GM23338 (cell line): ENCODE data around the gene KCNH5. TPM values are rescaled to one million over a fixed set of nuclear protein-coding genes. Genes with fewer than 3 reads are reported as not detected.

Source experiments
- ATAC-seq: fragments of 200-7000 bp; cut with Tn5 transposase; 3 replicates; pipeline ENCODE4 v1.9.1; 2020
- DNase-seq: peaks from one replicate; pipeline ENCODE4 v3.0.0-alpha.2; 2015; ENCODE audit warnings: low spot score
- H2AFZ ChIP-seq: fragments of 200-600 bp; sonication (generic); 2 replicates; pipeline ENCODE4 v1.8.0; 2016; ENCODE audit warnings: antibody characterized with exemption, mild to moderate bottlenecking, moderate library complexity
- H3F3A ChIP-seq: fragments of 200-600 bp; sonication (generic); replicated peaks from 2 replicates; pipeline ENCODE4 v1.8.0; 2017; ENCODE audit warnings: antibody characterized with exemption, mixed run types, low read depth
- H3K27ac ChIP-seq: fragments of 200-600 bp; sonication (generic); 2 replicates; pipeline ENCODE4 v1.6.1; 2016; ENCODE audit warnings: low read depth
- H3K27me3 ChIP-seq: fragments of 200-600 bp; sonication (generic); 2 replicates; pipeline ENCODE4 v1.8.0; 2016; ENCODE audit warnings: mild to moderate bottlenecking, mixed run types, moderate library complexity; ENCODE audit not compliant: insufficient read depth
- H3K36me3 ChIP-seq: fragments of 200-600 bp; sonication (generic); 2 replicates; pipeline ENCODE4 v1.8.0; 2016; ENCODE audit warnings: mild to moderate bottlenecking; ENCODE audit not compliant: insufficient read depth
- H3K4me1 ChIP-seq: fragments of 200-600 bp; sonication (generic); 2 replicates; pipeline ENCODE4 v1.8.0; 2016; ENCODE audit warnings: mild to moderate bottlenecking, moderate library complexity; ENCODE audit not compliant: insufficient read depth
- H3K4me2 ChIP-seq: fragments of 200-600 bp; sonication (generic); 2 replicates; pipeline ENCODE4 v1.7.1; 2017; ENCODE audit warnings: mixed run types
- H3K4me3 ChIP-seq: fragments of 200-600 bp; sonication (generic); 2 replicates; pipeline ENCODE4 v1.6.1; 2016; ENCODE audit warnings: mixed run types
- H3K79me2 ChIP-seq: fragments of 200-600 bp; sonication (generic); replicated peaks from 2 replicates; pipeline ENCODE4 v1.8.0; 2017; ENCODE audit warnings: mild to moderate bottlenecking; ENCODE audit not compliant: insufficient read depth
- H3K9me2 ChIP-seq: fragments of 200-600 bp; sonication (generic); 2 replicates; pipeline ENCODE4 v1.8.0; 2017; ENCODE audit not compliant: insufficient read depth
- H4K20me1 ChIP-seq: fragments of 200-600 bp; sonication (generic); replicated peaks from 2 replicates; pipeline ENCODE4 v1.8.0; 2017; ENCODE audit warnings: mild to moderate bottlenecking; ENCODE audit not compliant: insufficient read depth
- H3K27ac Mint-ChIP-seq: 2 replicates; pipeline ENCODE4 v1.8.0; 2020; ENCODE audit warnings: inconsistent platforms, mild to moderate bottlenecking, moderate library complexity, mixed read lengths
- H3K27me3 Mint-ChIP-seq: 3 replicates; pipeline ENCODE4 v1.8.0; 2022; ENCODE audit warnings: low read depth, mild to moderate bottlenecking, moderate library complexity, mixed read lengths, inconsistent platforms; ENCODE audit not compliant: insufficient read depth, poor library complexity
- H3K36me3 Mint-ChIP-seq: 3 replicates; pipeline ENCODE4 v1.8.0; 2021; ENCODE audit warnings: low read depth, mild to moderate bottlenecking, inconsistent platforms, moderate library complexity, mixed read lengths
- H3K4me1 Mint-ChIP-seq: 3 replicates; pipeline ENCODE4 v1.8.0; 2020; ENCODE audit warnings: mild to moderate bottlenecking, inconsistent platforms, mixed read lengths
- H3K4me3 Mint-ChIP-seq: 3 replicates; pipeline ENCODE4 v1.8.0; 2021; ENCODE audit warnings: moderate library complexity, mild to moderate bottlenecking, inconsistent platforms, mixed read lengths
- H3K9me3 Mint-ChIP-seq: 3 replicates; pipeline ENCODE4 v1.8.0; 2020; ENCODE audit warnings: moderate library complexity, mild to moderate bottlenecking, inconsistent platforms, mixed read lengths
- CREB1 ChIP-seq: fragments of 250-450 bp; sonication (Bioruptor Pico); IDR thresholded peaks from 2 replicates; pipeline ENCODE4 v1.5.0; 2020; ENCODE audit warnings: low read depth, mild to moderate bottlenecking, moderate library complexity
- CTCF ChIP-seq, 2 experiments: fragments of 200-600 bp in 1 of 2; sonication (generic) in 1 of 2; conservative IDR thresholded peaks; 2 replicates each; pipeline versions ENCODE4 v1.5.1 to v1.6.1; 2016 to 2017; ENCODE audit warnings: antibody characterized with exemption in 2 of 2, low read depth in 2 of 2, mild to moderate bottlenecking in 2 of 2, moderate library complexity in 1 of 2
- EZH2 ChIP-seq: fragments of 200-600 bp; sonication (generic); IDR thresholded peaks from one replicate; pipeline ENCODE4 v1.8.0; 2017; ENCODE audit warnings: antibody characterized with exemption, mild to moderate bottlenecking, low read depth; ENCODE audit not compliant: unreplicated experiment
- EZH2phosphoT487 ChIP-seq: fragments of 200-600 bp; sonication (generic); IDR thresholded peaks from one replicate; pipeline ENCODE4 v1.8.1; 2018; ENCODE audit warnings: antibody characterized with exemption; ENCODE audit not compliant: unreplicated experiment
- JUNB ChIP-seq: IDR thresholded peaks from one replicate; pipeline ENCODE4 v1.6.1; 2016; ENCODE audit warnings: antibody characterized with exemption; ENCODE audit not compliant: unreplicated experiment
- REST ChIP-seq: IDR thresholded peaks from one replicate; pipeline ENCODE4 v1.6.1; 2018; ENCODE audit warnings: antibody characterized with exemption; ENCODE audit not compliant: unreplicated experiment
- polyA plus RNA-seq: library from polyadenylated mRNA; unstranded; fragments of >200 nt; fragmentation: Nextera tagmentation; extraction: Ambion mirVana; gene quantifications from 2 replicates; pipeline ENCODE4 v1.2.1, GENCODE V29; 2016
- total RNA-seq: library from RNA; depleted of rRNA; stranded (reverse); fragments of >200 nt; shearing (Covaris generic); gene quantifications from 2 replicates; pipeline ENCODE4 v1.2.3, GENCODE V29; 2014

Gene KCNH5
- total and polyA plus RNA-seq, 2 experiments from 2014 or later, result 0.71 to 0.83 TPM

- TF ChIP-seq REST (no peak), JUNB (no peak)
These were observed 326.6 kb downstream of the KCNH5 start (continued) for GRCh38 chr14:62718629-62719028.

DNA sequence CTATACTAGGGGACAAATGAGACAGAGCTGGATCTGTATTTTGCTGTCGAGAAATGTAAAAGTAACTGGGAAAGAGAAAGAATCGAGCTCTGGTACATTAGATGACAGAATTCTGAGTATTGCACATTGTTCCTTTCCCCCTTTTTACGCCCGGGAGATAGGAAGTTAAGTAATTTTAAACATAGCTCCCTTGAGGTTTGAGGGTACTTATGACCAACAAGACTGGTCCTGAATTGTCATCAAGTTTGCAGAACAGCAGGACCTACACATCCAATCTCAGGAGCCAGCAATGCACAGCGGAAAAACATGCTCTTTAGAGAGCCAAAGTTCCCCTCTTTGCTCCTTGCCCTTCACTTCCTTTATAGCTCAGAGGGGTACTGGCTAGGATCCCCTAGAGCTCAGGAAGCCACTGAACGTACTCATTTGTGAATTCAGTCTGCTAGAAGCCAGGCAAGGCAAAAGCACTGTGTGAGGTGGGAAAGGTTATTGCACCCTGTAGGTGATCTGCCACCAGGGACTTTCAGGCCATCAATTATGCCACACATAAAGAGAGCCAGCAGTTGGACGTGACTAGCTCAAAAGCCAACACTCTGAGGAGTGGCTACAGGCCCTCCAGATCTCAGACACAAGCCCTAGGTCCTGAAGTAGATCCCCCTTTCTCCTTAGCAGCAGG is 333.8 kb downstream of the KCNH5 start:
- Histone ChIP-seq H3K27ac (no peak overlapping the region), H2AFZ (peak overlapping the region; percentile 92), H3K36me3 (no peaks in the 10 kb centered on the region), H3K79me2 (no peaks in the 10 kb centered on the region), H3K4me1 (peaks cover 11% of the 10 kb centered on the region), H3K9me2 (0 out of 2 replicates have a peak, but pooled peaks cover 4% of the 10 kb centered on the region), H3F3A (no peaks in the 10 kb centered on the region), H3K4me3 (no peak overlapping the region), H4K20me1 (no peaks in the 10 kb centered on the region), H3K4me2 (no peak overlapping the region), H3K27me3 (no peaks in the 10 kb centered on the region)
- no peak overlapping the region for H3K4me3 Mint-ChIP-seq
- ATAC-seq (peak; percentile 65), DNase-seq (peak; percentile 17)
- TF ChIP-seq JUNB (no peak), REST (no peak), CTCF (conservative IDR thresholded peaks at IDR 0.05; ENCODE audit: low read depth in 2 of 2) (no peak), CREB1 (CRISPR knock-in tag) (no peak), EZH2phosphoT487 (no peak), EZH2 (no peak)
- H3K27ac Mint-ChIP-seq, result no peak overlapping the region
- H3K9me3 Mint-ChIP-seq, result no peaks in the 10 kb centered on the region
- H3K36me3 Mint-ChIP-seq, result peaks cover 5% of the 10 kb centered on the region; the same call in 1 of the 3 replicates
- no peaks in the 10 kb centered on the region for H3K27me3 Mint-ChIP-seq
- peaks cover 10% of the 10 kb centered on the region; the same call in 2 of the 3 replicates for H3K4me1 Mint-ChIP-seq
